T1000 (cell line): Measurements from ENCODE around the gene SMARCD1.

Experiments used
- DNase-seq: peaks from one replicate; lab custom pipeline; 2025; ENCODE audit warnings: mixed read lengths; lab: John Stamatoyannopoulos, UW

The SMARCD1 gene

DNA sequence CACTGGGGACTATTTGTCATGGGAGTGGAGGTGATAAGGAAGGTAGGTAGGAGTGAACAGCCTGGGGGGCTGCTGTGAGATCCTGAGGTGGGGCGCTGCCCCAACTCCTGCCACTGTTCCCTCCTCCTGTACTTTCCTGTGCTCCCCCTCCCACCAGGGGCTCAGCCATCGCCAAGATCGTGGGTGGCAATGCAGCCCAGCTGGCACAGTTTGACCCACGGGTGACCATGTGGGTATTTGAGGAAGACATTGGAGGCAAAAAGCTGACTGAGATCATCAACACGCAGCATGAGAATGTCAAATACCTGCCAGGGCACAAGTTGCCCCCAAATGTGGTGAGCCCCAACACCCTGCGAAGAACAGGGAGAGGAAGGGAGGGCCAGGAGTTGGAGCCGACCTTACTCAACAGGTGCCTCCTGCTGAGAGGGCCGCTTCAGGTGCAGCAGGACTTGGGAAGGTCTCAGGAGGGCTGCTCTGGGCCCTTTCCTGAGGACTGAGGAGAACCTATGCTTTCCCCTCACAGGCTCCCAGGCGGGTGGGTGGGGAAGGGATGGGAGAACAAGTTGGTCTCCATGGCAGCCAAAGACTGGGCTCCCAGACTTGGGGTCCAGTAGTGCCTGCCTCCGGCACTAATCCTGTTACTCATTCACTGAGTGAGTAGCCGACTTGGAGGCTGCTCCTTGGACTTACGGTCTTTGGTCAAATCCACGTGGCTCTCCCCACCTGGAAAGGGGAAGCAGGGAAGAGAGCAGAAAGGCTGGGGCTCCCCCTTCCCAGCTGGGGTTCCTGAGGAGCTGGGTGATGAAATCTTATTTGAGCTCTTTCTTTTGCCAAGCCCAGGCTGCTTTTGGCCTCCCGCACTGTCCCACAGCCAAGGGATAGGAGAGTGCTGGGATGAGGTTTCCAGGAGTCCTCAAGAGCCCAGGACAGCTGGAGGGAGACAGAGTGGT, 19.6 kb downstream of the SMARCD1 start:
- no peak for DNase-seq

GRCh38 chr12:50105913-50106450, 20.8 kb downstream of the SMARCD1 start:
- no peak for DNase-seq

DNA sequence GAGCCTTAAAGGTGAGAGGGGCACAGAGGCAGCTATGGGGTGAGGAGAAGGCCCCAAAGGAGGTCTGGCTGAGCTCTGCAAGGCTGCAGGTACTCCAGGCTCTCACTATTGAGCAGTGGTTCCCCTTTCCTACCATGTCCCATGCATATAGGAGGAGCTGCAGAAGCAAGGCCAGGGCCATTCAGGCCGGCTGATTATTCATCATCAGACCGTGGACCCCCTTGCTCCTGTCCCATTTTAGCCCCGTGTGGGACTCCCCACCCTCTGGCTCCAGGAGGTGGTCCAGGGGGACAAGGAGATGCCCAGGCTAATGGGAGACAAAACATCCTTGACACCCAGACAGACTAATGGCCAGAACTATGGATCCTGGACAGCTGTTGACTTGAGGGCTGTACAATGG, 21.8 kb downstream of the SMARCD1 start:
- no peak for DNase-seq

GRCh38 chr12:50107416-50108268, 22.5 kb downstream of the SMARCD1 start:
- no peak for DNase-seq

DNA sequence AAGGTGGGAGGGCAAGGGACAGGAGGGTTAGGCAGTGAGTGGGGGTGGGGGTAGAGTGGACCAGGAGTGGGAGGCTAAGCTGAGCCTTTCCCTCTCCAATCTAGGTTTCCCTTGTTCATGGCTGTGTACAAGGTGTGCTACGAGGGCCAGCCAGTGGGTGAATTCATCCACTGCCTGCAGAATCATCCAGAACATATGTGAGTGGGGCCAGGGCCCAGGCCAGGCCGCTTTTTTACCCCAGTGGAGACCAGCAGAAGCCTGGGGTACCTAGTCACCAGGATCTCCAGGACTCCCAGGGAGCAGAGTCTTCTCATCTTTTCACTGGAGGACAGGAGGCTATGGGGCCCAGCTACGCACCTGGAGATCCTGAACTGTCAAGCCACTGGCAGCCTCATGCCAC, 24.2 kb downstream of the SMARCD1 start:
- no peak for DNase-seq

GRCh38 chr12:50110127-50110761, 25.1 kb downstream of the SMARCD1 start:
- no peak for DNase-seq

DNA sequence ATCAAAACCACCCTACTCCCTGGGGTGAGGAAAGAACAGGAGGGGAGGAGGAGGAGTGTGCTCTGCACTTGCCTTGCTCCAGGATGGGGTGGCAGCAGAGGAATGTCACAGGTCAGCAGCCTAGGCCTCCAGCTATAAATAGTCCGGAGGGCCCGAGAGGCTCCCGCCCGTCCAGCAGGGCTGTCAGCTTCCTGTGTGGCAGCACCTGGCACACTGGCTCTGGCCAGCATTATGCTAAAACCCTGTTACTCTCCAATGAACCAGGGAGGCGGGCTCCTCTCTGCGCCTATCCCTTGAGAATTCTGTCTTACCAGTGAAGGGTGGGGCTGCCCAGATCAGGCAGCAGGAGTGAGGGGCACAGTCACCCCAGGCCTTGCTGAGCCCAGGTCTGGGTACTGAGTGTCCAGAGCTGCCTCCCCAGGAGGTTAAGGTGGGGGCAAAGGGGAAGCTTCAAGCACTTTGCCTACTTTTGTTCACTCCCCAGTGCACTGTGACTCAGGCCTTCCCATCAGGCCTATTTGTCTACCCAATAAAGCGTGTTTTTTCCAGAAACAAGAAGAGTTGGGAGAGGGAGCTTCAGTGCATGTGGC, 25.7 kb downstream of the SMARCD1 start:
- DNase-seq, result no peak

DNA sequence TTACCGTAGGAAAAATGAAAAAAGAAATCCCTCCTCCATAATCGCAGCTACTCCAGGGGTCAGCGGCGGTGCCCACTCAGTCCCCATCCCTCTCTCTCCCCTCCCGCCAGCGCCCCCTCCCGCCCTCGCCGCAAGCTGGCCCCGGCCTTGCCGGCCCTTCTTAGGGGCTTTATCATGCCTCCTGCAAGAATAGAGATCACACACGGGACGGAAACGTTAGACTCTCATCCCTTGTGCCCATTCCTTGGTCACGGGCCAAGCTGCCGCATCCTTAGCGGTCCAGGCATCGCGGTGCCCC, 26.2 kb downstream of the SMARCD1 start:
- no peak for DNase-seq

DNA sequence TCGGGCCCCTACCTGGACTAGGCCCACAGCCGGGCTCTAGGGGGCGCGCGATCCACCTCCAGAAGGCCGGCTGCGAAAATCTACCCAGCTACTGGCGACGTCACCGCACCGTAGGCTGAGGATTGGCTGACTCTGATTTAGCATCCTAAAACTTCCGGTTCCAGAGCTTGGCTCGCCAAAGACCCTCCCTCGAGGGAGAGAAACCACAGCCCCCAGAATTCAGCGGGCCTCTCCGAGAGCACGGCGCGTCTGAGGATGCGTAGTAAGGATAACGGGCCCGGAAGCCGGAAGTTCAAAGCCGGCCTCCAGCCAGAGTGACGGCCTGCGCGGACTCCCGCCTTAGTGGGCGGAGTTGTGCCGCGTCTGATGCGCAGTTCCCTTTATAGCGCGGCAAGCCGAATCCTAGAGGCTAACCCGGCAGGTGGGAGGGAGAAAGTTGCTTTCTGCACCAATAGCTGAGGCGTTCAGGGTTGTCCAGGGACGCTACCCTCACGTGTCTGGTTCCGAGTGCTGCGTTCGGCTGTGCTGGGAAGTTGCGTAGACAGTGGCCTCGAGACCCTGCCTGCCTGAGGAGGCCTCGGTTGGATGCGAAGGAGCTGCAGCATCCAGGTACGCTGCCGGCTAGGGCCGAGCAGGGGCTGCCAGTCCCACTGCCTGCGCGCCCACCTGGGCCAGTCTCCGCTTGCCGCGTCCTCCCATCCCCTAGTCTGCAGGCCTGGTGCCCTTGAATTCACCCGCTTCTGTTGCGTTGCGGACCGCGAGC, 26.7 kb downstream of the SMARCD1 start, which contains the start of gene COX14:
TSS of gene COX14 (plus strand) at position 544 of the 763 bp plus-strand sequence. CDS start 7,808 bp downstream, outside the sequence.
- peak; percentile 99 for DNase-seq

DNA sequence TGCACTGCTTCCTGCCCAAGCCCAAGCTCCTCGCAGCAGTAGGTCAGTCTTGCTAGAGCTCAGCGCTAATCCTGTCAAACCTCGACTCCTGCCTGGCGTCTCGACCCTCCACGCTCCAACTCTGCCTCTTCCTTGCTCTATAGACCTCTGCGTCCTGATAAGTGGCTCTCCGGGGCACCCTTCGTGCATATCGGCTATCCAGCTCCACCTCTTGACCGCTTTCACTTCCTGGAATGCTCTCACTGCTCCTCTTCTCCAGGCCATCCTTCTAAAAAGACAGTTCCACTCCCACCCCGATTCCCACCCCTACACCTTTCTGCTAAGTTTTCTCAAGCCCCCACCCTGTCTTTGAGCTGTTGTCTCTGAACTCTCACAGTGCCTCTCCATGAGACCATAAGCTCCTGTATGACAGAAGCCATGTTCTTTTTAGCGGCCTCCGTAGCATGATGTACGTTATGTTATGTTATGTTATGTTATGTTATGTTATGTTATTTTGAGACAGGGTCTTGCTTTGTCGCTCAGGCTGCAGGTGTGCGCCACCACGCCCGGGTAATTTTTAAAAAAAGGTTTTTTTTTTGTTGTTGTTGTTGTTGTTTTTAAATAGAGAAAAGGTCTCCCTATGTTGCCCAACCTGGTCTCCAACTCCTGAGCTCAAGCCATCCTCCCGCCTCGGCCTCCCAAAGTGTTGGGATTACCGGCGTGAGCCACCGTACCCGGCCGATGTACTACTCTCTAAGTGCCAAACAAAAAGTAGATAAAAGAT, 27.5 kb downstream of the SMARCD1 start:
- DNase-seq, result no peak

GRCh38 chr12:50117057-50117622, 32.0 kb downstream of the SMARCD1 start:
- DNase-seq, result no peak

- no peak for DNase-seq
These were observed 34.2 kb downstream of the SMARCD1 start for GRCh38 chr12:50119387-50119786.

- no peak for DNase-seq
These were observed 35.4 kb downstream of the SMARCD1 start for GRCh38 chr12:50120521-50120920.

DNA sequence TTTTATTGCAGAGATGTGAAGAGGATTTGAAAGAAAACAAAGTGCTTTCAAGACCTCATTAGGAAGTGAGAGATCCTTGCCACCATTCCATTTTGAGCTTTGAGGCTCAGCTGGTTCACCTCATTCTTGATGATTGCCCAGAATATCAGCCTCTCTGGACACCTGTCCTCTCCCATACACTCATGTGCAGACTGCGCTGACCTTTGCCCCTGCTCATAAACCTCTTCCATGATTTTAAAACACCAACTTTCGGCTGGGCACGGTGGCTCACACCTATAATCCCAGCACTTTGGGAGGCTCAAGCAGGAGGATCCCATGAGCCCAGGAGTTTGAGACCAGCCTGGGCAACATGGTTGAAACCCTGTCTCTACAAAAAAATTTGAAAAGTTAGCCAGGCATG, 35.8 kb downstream of the SMARCD1 start:
- DNase-seq, result no peak

- no peak for DNase-seq
These were observed 36.5 kb downstream of the SMARCD1 start for GRCh38 chr12:50121641-50122040.

- DNase-seq, result no peak
These were observed 38.1 kb downstream of the SMARCD1 start for GRCh38 chr12:50123203-50123602.

GRCh38 chr12:50127546-50127945, 42.4 kb downstream of the SMARCD1 start:
- DNase-seq, result no peak

GRCh38 chr12:50129290-50129689, 44.1 kb downstream of the SMARCD1 start:
- DNase-seq, result no peak

GRCh38 chr12:50132505-50133135, 47.5 kb downstream of the SMARCD1 start:
- DNase-seq, result no peak
